HepG2 (cell line): Measurements from ENCODE around the gene TTLL1. TPM values are rescaled to one million over a fixed set of nuclear protein-coding genes. Genes with fewer than 3 reads are reported as not detected.

ENCODE experiments used
- CCDC6 ChIP-seq: sonication (generic); formaldehyde crosslinking; IDR thresholded peaks from 2 replicates; pipeline ENCODE4 v1.8.1; 2022; ENCODE audit warnings: mild to moderate bottlenecking, missing genetic modification reagents, moderate library complexity
- DPF2 ChIP-seq: sonication (generic); formaldehyde crosslinking; IDR thresholded peaks from 2 replicates; pipeline ENCODE4 v1.4.0; 2020; ENCODE audit warnings: mild to moderate bottlenecking, low read depth, missing genetic modification reagents, borderline replicate concordance
- EED ChIP-seq: sonication (generic); formaldehyde crosslinking; IDR thresholded peaks from 2 replicates; pipeline ENCODE4 v1.5.0; 2020; ENCODE audit warnings: mild to moderate bottlenecking, missing genetic modification reagents
- FOXK2 ChIP-seq: fragments of 450-650 bp; IDR thresholded peaks from 2 replicates; pipeline ENCODE4 v1.6.1; 2016
- MXD4 ChIP-seq: IDR thresholded peaks from 2 replicates; pipeline ENCODE4 v1.6.1; 2016; ENCODE audit warnings: mild to moderate bottlenecking, missing biosample characterization, missing genetic modification reagents
- PHF8 ChIP-seq: sonication (generic); formaldehyde crosslinking; IDR thresholded peaks from 2 replicates; pipeline ENCODE4 v1.5.0; 2020; ENCODE audit warnings: missing genetic modification reagents
- REL ChIP-seq: sonication (generic); formaldehyde crosslinking; conservative IDR thresholded peaks from 2 replicates; pipeline ENCODE4 v1.8.0; 2022; ENCODE audit warnings: mild to moderate bottlenecking, missing genetic modification reagents, moderate library complexity
- SMAD1 ChIP-seq: sonication (generic); formaldehyde crosslinking; IDR thresholded peaks from 2 replicates; pipeline ENCODE4 v1.4.0; 2020; ENCODE audit warnings: missing genetic modification reagents, low read depth, mild to moderate bottlenecking, borderline replicate concordance
- SMAD9 ChIP-seq: sonication (generic); formaldehyde crosslinking; IDR thresholded peaks from 2 replicates; pipeline ENCODE4 v1.5.1; 2020; ENCODE audit warnings: mild to moderate bottlenecking, missing genetic modification reagents
- ZBTB3 ChIP-seq: sonication (generic); formaldehyde crosslinking; IDR thresholded peaks from 2 replicates; pipeline ENCODE4 v1.4.0; 2020; ENCODE audit warnings: low read depth, mild to moderate bottlenecking, moderate library complexity, missing genetic modification reagents, borderline replicate concordance
- ZBTB38 ChIP-seq: sonication (generic); formaldehyde crosslinking; IDR thresholded peaks from 2 replicates; pipeline ENCODE4 v1.5.1; 2020; ENCODE audit warnings: mild to moderate bottlenecking, missing genetic modification reagents
- ZIK1 ChIP-seq: sonication (generic); formaldehyde crosslinking; IDR thresholded peaks from 2 replicates; pipeline ENCODE4 v1.5.0; 2020; ENCODE audit warnings: mild to moderate bottlenecking, low read depth, missing genetic modification reagents, borderline replicate concordance
- ZNF441 ChIP-seq: sonication (generic); formaldehyde crosslinking; IDR thresholded peaks from 2 replicates; pipeline ENCODE4 v1.7.0; 2021; ENCODE audit warnings: missing genetic modification reagents, borderline replicate concordance
- ZNF792 ChIP-seq: IDR thresholded peaks from 2 replicates; pipeline ENCODE4 v1.6.1; 2016
- ZNF83 ChIP-seq: sonication (generic); formaldehyde crosslinking; IDR thresholded peaks from 2 replicates; pipeline ENCODE4 v1.4.0; 2020; ENCODE audit warnings: missing genetic modification reagents, mild to moderate bottlenecking, borderline replicate concordance
- ZSCAN20 ChIP-seq: sonication (generic); formaldehyde crosslinking; IDR thresholded peaks from 2 replicates; pipeline ENCODE4 v1.4.0; 2020; ENCODE audit warnings: missing genetic modification reagents, mild to moderate bottlenecking, borderline replicate concordance
- polyA plus RNA-seq, 8 experiments: library from polyadenylated mRNA; depleted of rRNA in 3 of 8; stranded (reverse) in 7 of 8; unstranded in 1 of 8; fragments of >200 nt; fragmentation: Illumina TruSeq in 4 of 8; extraction: Trizol in 4 of 8; gene quantifications; 2 replicates each; pipeline versions ENCODE4 v1.2.1 to v1.2.3, GENCODE V29; 2011 to 2016; ENCODE audit warnings: low read depth in 4 of 8, missing spikeins in 1 of 8, mixed read lengths in 1 of 8; ENCODE audit not compliant: insufficient read depth in 1 of 8
- total RNA-seq, 5 experiments: library from RNA; depleted of rRNA; stranded (reverse); fragments of >200 nt; fragmentation: Illumina TruSeq; extraction: Trizol; gene quantifications; 2 replicates each; pipeline ENCODE4 v1.2.3, GENCODE V29; 2016; ENCODE audit warnings: low read depth in 1 of 5
- TF ChIP-seq, protein P1 (sequence below): IDR thresholded peaks from 2 replicates; pipeline ENCODE4 v1.6.1; 2016; ENCODE audit warnings: low read depth, control low read depth
- TF ChIP-seq, protein P2 (sequence below): sonication (generic); formaldehyde crosslinking; IDR thresholded peaks from 2 replicates; pipeline ENCODE4 v1.5.0; 2020; ENCODE audit warnings: missing genetic modification reagents
- TF ChIP-seq, protein P3 (sequence below): sonication (generic); formaldehyde crosslinking; IDR thresholded peaks from 2 replicates; pipeline ENCODE4 v1.9.0; 2021; ENCODE audit warnings: missing genetic modification reagents, borderline replicate concordance
- TF ChIP-seq, protein P4 (sequence below): sonication (generic); formaldehyde crosslinking; IDR thresholded peaks from 2 replicates; pipeline ENCODE4 v1.4.0; 2020; ENCODE audit warnings: mild to moderate bottlenecking, missing genetic modification reagents
- TF ChIP-seq, protein P5 (sequence below): sonication (generic); formaldehyde crosslinking; IDR thresholded peaks from 2 replicates; pipeline ENCODE4 v1.4.0; 2020; ENCODE audit warnings: missing genetic modification reagents

The TTLL1 gene
- total and polyA plus RNA-seq, 2 of the 13 experiments (the other 11 are each of a cell fraction or from before 2014, with no cell fraction given), result 1.6 to 5.3 TPM

DNA sequence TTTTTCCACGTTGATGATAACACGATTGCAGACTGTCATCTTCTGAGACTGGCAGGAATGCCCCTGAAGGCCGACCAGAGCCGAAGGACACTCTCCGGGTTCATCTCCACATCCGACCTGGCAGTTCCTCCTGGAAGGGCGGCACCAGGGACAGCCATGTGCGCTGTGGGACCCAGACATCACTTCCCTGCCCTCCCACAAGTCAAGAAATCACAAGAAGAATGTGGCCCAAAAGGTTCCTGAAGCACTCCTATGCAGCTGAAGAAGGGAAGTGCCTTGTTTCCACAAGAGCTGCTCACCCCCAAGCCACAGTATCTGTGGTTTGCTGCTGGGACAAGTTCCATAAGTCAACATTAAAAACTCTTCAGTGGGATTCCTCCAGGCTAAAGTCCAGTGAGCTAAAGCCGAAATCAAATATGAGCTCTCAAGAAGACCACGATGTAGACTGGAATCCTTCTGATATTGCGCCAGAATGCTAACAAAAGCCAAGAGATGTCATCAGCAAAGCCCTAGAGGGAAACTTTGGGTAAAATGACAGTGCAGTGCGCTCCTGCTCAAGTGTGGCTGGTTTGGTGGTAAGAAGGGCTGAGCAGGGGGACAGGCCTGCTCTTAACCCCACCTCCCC, 95.4 kb downstream of the TTLL1 start (continued):
- TF ChIP-seq, protein P1, sequence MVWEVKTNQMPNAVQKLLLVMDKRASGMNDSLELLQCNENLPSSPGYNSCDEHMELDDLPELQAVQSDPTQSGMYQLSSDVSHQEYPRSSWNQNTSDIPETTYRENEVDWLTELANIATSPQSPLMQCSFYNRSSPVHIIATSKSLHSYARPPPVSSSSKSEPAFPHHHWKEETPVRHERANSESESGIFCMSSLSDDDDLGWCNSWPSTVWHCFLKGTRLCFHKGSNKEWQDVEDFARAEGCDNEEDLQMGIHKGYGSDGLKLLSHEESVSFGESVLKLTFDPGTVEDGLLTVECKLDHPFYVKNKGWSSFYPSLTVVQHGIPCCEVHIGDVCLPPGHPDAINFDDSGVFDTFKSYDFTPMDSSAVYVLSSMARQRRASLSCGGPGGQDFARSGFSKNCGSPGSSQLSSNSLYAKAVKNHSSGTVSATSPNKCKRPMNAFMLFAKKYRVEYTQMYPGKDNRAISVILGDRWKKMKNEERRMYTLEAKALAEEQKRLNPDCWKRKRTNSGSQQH, result no peak
- TF ChIP-seq SMAD1 (CRISPR knock-in tag) (no peak; the same call in 1 of the 2 replicates), FOXK2 (peak; percentile 4; the same call in 1 of the 2 replicates), ZIK1 (CRISPR knock-in tag) (no peak), ZBTB38 (0 out of 2 replicates have a peak, but pooled peaks have one; percentile 37), ZNF441 (no peak), PHF8 (CRISPR knock-in tag) (no peak), ZNF792 (CRISPR knock-in tag) (no peak), ZBTB3 (no peak), SMAD9 (CRISPR knock-in tag) (no peak), ZNF83 (CRISPR knock-in tag) (no peak), ZSCAN20 (CRISPR knock-in tag) (no peak), EED (CRISPR knock-in tag) (no peak), CCDC6 (no peak), MXD4 (CRISPR knock-in tag) (no peak), DPF2 (peak; percentile 88), REL (CRISPR knock-in tag) (no peak)
- TF ChIP-seq, protein P2, sequence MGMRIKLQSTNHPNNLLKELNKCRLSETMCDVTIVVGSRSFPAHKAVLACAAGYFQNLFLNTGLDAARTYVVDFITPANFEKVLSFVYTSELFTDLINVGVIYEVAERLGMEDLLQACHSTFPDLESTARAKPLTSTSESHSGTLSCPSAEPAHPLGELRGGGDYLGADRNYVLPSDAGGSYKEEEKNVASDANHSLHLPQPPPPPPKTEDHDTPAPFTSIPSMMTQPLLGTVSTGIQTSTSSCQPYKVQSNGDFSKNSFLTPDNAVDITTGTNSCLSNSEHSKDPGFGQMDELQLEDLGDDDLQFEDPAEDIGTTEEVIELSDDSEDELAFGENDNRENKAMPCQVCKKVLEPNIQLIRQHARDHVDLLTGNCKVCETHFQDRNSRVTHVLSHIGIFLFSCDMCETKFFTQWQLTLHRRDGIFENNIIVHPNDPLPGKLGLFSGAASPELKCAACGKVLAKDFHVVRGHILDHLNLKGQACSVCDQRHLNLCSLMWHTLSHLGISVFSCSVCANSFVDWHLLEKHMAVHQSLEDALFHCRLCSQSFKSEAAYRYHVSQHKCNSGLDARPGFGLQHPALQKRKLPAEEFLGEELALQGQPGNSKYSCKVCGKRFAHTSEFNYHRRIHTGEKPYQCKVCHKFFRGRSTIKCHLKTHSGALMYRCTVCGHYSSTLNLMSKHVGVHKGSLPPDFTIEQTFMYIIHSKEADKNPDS (CRISPR knock-in tag), result no peak
- TF ChIP-seq, protein P3, sequence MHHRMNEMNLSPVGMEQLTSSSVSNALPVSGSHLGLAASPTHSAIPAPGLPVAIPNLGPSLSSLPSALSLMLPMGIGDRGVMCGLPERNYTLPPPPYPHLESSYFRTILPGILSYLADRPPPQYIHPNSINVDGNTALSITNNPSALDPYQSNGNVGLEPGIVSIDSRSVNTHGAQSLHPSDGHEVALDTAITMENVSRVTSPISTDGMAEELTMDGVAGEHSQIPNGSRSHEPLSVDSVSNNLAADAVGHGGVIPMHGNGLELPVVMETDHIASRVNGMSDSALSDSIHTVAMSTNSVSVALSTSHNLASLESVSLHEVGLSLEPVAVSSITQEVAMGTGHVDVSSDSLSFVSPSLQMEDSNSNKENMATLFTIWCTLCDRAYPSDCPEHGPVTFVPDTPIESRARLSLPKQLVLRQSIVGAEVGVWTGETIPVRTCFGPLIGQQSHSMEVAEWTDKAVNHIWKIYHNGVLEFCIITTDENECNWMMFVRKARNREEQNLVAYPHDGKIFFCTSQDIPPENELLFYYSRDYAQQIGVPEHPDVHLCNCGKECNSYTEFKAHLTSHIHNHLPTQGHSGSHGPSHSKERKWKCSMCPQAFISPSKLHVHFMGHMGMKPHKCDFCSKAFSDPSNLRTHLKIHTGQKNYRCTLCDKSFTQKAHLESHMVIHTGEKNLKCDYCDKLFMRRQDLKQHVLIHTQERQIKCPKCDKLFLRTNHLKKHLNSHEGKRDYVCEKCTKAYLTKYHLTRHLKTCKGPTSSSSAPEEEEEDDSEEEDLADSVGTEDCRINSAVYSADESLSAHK (CRISPR knock-in tag), result no peak
- TF ChIP-seq, protein P4, sequence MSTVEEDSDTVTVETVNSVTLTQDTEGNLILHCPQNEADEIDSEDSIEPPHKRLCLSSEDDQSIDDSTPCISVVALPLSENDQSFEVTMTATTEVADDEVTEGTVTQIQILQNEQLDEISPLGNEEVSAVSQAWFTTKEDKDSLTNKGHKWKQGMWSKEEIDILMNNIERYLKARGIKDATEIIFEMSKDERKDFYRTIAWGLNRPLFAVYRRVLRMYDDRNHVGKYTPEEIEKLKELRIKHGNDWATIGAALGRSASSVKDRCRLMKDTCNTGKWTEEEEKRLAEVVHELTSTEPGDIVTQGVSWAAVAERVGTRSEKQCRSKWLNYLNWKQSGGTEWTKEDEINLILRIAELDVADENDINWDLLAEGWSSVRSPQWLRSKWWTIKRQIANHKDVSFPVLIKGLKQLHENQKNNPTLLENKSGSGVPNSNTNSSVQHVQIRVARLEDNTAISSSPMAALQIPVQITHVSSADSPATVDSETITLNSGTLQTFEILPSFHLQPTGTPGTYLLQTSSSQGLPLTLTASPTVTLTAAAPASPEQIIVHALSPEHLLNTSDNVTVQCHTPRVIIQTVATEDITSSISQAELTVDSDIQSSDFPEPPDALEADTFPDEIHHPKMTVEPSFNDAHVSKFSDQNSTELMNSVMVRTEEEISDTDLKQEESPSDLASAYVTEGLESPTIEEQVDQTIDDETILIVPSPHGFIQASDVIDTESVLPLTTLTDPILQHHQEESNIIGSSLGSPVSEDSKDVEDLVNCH (CRISPR knock-in tag), result no peak
- TF ChIP-seq, protein P5, sequence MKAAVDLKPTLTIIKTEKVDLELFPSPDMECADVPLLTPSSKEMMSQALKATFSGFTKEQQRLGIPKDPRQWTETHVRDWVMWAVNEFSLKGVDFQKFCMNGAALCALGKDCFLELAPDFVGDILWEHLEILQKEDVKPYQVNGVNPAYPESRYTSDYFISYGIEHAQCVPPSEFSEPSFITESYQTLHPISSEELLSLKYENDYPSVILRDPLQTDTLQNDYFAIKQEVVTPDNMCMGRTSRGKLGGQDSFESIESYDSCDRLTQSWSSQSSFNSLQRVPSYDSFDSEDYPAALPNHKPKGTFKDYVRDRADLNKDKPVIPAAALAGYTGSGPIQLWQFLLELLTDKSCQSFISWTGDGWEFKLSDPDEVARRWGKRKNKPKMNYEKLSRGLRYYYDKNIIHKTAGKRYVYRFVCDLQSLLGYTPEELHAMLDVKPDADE (CRISPR knock-in tag), result no peak
